ENCODE data around the gene COPB1. TPM values are rescaled to one million over a fixed set of nuclear protein-coding genes. Genes with fewer than 3 reads are reported as not detected.

The COPB1 gene
- total and polyA plus RNA-seq, 2 of the 8 experiments (the other 6 are each of a cell fraction or from before 2014, with no cell fraction given): 28.7 to 72.1 TPM

DNA sequence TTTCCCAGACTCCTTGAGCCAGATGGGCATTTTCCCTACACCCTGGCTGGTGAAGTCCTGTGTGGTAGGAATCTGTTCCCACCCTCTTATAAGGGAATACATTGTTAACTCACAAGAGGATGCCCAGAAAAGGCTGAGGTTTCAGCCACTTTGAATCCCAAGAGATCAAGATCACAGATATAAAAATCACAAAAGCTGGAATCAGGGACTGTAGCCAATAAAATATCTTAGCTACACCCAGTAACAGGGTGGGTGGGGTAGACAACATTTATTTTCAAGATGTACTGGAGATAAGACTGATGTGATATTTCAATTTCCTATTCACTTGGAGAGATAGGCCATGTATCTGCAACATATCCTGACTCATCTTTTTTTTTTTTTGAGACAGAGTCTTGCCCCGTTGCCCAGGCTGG is 50.3 kb downstream of the COPB1 start:
- H3K9me3 ChIP-seq (ENCODE audit: insufficient read depth in 2 of 2, low read depth in 1 of 2, low read length in 1 of 2): no peaks in the 10 kb centered on the region
- CTCF ChIA-PET (ENCODE audit: partially characterized antibody): interaction anchor here (0.6 to 3.2 kb wide), 6 partner anchors 31 to 1492 kb away, joined by 3 to 11 read pairs (median 5); no protein-coding TSS in a partner anchor
- no peak overlapping the region for H3K4me2 ChIP-seq (ENCODE audit: insufficient read depth in 1 of 2, low read depth in 2 of 2, low read length in 2 of 2)
- no peak overlapping the region for H2BK15ac ChIP-seq (ENCODE audit: low read length)
- H3K23me2 ChIP-seq (ENCODE audit: low read depth, low read length): no peaks in the 10 kb centered on the region
- no peak overlapping the region for H3K27ac ChIP-seq (ENCODE audit: low read depth, low read length)
- H2AFZ ChIP-seq (ENCODE audit: low read length): no peak overlapping the region
- H3K79me1 ChIP-seq (ENCODE audit: low read depth, low read length): no peaks in the 10 kb centered on the region
- no peak overlapping the region for H4K8ac ChIP-seq (ENCODE audit: extremely low read depth, insufficient read depth, low read length)
- no peak overlapping the region for H2BK5ac ChIP-seq (ENCODE audit: low read depth, low read length)
- FAIRE-seq (no peak), DNase-seq (ENCODE audit: low read depth in 1 of 2, low spot score in 2 of 2) (no peak)
- H3K14ac ChIP-seq (ENCODE audit: insufficient read length): no peak overlapping the region
- no CpG with 5 or more reads among the region's 1 CpG for WGBS, 2 experiments (ENCODE audit: extremely low coverage in 1 of 2, insufficient coverage in 1 of 2, insufficient read length in 1 of 2, insufficient replicate concordance in 2 of 2, low coverage in 1 of 2, low lambda C conversion rate in 2 of 2, missing lambda C conversion rate in 1 of 2)
- no peaks in the 10 kb centered on the region for H3K36me3 ChIP-seq (ENCODE audit: control insufficient read depth in 2 of 4, insufficient read depth in 4 of 4, low read length in 3 of 4)
- H3K4me3 ChIP-seq (ENCODE audit: extremely low read depth in 1 of 4, insufficient read depth in 2 of 4, low read depth in 3 of 4, low read length in 4 of 4): no peak overlapping the region
- H3K9ac ChIP-seq (replicated peaks in 1 of 4; ENCODE audit: extremely low read depth in 1 of 4, low read depth in 3 of 4, low read length in 3 of 4): no peak overlapping the region; a peak in 1 of 7 replicates
- no peaks in the 10 kb centered on the region for H3K79me2 ChIP-seq (ENCODE audit: control insufficient read depth in 1 of 2, insufficient read depth in 2 of 2, low read length in 2 of 2)
- H4K5ac ChIP-seq (ENCODE audit: insufficient read length, low read depth, low read length): no peak overlapping the region
- H3K4me1 ChIP-seq (replicated peaks in 1 of 4; ENCODE audit: control insufficient read depth in 3 of 4, insufficient read depth in 4 of 4, low read length in 3 of 4): no peaks in the 10 kb centered on the region
- no peak overlapping the region for H3K23ac ChIP-seq (ENCODE audit: insufficient read length)
- no peak overlapping the region for H2BK20ac ChIP-seq (ENCODE audit: low read length)
- POLR2A ChIA-PET (ENCODE audit: partially characterized antibody): no interaction called here
- no peak overlapping the region for H2AK5ac ChIP-seq (ENCODE audit: low read depth, low read length)
- no peak overlapping the region for H4K91ac ChIP-seq (replicated peaks; ENCODE audit: insufficient read length, low read length)
- no peak overlapping the region for H3K56ac ChIP-seq (replicated peaks; ENCODE audit: insufficient read length, low read depth, low read length)
- H3K18ac ChIP-seq (ENCODE audit: extremely low read depth, low read length): no peak overlapping the region
- H4K20me1 ChIP-seq (replicated peaks in 1 of 2; ENCODE audit: control insufficient read depth in 1 of 2, insufficient read depth in 2 of 2, low read length in 2 of 2): no peaks in the 10 kb centered on the region
- TF ChIP-seq CHD2 (IDR thresholded peaks at IDR 0.05; ENCODE audit: low read length) (no peak), BACH1 (IDR thresholded peaks at IDR 0.05; ENCODE audit: low read length) (no peak), SUZ12 (IDR thresholded peaks at IDR 0.05; ENCODE audit: low read length) (no peak), TAF1 (IDR thresholded peaks at IDR 0.05; ENCODE audit: low read depth, low read length) (no peak)
- TF ChIP-seq, protein P1, sequence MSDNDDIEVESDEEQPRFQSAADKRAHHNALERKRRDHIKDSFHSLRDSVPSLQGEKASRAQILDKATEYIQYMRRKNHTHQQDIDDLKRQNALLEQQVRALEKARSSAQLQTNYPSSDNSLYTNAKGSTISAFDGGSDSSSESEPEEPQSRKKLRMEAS (IDR thresholded peaks at IDR 0.05): no peak
- TF ChIP-seq, protein P2, sequence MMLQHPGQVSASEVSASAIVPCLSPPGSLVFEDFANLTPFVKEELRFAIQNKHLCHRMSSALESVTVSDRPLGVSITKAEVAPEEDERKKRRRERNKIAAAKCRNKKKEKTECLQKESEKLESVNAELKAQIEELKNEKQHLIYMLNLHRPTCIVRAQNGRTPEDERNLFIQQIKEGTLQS (IDR thresholded peaks at IDR 0.05; ENCODE audit: insufficient read depth, low read depth, low read length): no peak
- no peak overlapping the region for H2BK120ac ChIP-seq (replicated peaks; ENCODE audit: low read depth, low read length)
- no peaks in the 10 kb centered on the region for H3K27me3 ChIP-seq (replicated peaks in 1 of 4; ENCODE audit: control insufficient read depth in 3 of 4, extremely low read depth in 1 of 4, insufficient read depth in 3 of 4, low read length in 3 of 4)
- H2BK12ac ChIP-seq (ENCODE audit: low read depth, low read length): no peak overlapping the region
- H3K4ac ChIP-seq (replicated peaks; ENCODE audit: insufficient read length, low read depth, low read length): no peak overlapping the region

Measured in H1 (cell line).